Right lobe of liver (tissue), 4 donors: Measurements from ENCODE around the gene RAB10.

Experiments
- CTCF ChIP-seq, 4 donors: fragments of 200-600 bp in 3 of 4; fragments of 450-650 bp in 1 of 4; IDR thresholded peaks; one replicate each; pipeline versions ENCODE4 v1.5.1 to v1.8.0; 2016 to 2022; ENCODE audit warnings: antibody characterized with exemption in 4 of 4, mild to moderate bottlenecking in 2 of 4
- POLR2A ChIP-seq: fragments of 450-650 bp; IDR thresholded peaks from one replicate; pipeline ENCODE4 v1.6.1; 2017; ENCODE audit warnings: antibody characterized with exemption, mild to moderate bottlenecking
- donor health status: DM: no; HTN: no; CAD: no.
- donor health status: DM: no; HTN: no; CAD: no.
- donor health status: DM: no; HTN: yes; CAD: no.

GRCh38 chr2:26095758-26096157 lies 61.9 kb downstream of the RAB10 start:
- TF ChIP-seq CTCF (IDR thresholded peaks at IDR 0.05) (no peak), POLR2A (no peak)
